HG03280 (cell line): ENCODE results near the gene CAMK1.

Experiments
- ATAC-seq: cut with Tn5 transposase; IDR thresholded peaks from one replicate; pipeline ENCODE4 v1.9.1; 2021; ENCODE audit warnings: mild to moderate bottlenecking, moderate library complexity; ENCODE audit not compliant: unreplicated experiment

Gene CAMK1

DNA sequence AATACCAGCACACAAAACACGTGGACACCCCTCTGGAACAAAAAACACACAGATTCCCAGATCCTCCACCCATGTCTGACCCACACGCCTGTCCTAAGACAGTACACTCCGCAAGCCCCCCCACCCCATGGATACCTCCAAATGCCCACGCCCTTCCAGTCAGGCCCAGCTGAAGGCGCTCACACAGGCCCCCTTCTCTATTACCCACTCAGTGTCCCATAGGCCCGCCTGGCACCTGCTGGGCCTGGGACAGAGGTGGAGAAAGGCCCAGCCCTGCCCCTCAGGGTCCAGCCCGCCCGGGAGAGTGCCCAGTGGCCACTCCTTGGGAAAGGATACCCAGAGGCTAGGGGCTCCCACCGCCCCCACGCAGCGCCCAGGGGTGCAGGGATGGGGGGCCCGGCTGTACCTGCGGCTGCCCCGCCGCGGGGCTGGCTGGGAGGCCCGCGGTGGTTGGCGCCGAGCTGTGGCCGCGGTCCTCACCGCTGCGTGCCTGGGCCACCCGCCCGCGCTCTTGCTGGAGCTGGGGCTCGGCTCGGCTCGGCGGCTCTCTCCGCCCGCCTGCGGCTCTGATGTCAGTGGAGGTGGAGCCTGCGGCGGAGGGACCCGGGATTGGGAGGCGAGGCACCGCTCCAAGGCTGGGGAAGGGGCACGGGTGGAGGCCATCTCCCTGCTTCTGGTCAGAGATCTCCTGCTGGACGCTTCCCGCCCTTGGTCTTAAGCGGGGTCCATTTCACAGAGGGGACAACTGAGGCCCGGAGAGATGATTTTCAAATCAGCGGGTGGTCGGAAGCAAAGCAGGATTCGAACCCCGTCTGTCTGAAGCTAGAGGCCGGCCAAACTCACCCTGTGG, at the start of gene CAMK1:
Gene CAMK1 (minus strand): TSS at position 522 of the 850 bp plus-strand sequence. CDS start 2,198 bp downstream, outside the sequence.
- peak; percentile 76 for ATAC-seq

DNA sequence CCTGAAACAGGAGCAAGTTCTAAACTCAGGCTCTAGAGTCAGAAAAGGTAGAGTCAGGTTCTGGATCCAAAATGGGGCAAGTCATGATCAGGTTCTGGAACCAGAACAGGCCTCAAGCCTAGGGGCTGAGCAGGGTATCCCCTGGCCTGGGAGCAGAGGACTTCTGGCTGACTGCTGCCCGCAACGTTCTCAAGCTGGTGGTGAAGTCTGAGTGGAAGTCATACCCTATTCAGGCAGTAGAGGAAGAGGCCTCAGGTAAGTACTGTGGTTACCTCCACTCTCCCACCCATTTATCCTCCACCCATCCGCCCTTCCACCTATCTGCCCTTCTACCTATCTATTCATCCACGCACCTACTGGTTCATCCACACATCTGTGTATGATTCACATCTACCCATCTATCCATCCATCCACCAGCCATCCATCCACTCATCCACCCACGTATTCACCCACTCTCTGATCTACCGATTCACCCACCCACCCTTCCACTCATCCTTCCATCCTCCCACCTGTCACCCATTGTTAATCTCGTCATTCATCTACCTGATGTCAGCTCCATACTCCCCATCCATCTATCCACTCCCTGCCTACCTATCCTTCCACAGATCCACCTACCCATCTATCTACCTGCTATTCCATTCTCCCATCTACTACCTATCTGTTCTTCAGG, 49.1 kb upstream of the CAMK1 start:
- ATAC-seq: no peak

DNA sequence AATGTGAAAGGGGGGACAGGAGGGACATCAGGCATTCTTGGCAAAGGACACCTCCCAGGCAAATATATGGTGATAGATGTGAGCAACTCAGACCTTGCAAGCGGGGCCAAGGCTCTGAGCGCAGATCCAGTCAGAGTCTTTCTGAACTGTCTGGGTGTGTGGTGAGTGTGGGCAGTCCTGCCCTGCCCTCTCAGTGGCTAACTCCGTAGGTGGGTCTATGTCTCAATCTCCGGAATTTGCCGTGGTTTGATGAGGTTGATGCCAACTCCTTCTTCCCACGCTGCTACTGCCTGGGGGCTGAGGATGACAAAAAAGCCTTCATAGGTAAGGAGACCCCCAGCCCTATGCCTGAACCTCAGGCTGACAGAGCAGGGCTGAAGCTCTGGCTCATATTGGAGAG, 47.7 kb upstream of the CAMK1 start:
- ATAC-seq: no peak

DNA sequence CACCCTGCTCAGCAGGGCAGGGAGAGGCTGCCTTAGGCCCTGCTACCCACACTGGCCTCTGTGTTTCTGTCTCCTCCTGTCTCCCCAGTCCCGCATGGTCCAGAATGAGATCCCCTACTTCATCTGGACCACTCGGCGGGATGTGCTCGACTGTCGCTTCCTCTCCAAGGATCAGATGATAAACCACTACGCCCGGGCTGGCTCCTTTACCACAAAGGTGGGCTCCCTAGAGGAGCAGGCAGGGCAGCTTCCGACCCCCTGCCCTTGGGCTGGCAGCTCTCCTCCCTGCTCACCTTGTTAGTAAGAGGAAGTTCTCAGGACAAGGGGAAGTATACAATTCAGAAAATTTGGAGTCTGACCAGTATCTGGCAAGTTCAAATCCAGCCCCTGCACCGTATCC, 46.2 kb upstream of the CAMK1 start:
- no peak for ATAC-seq

DNA sequence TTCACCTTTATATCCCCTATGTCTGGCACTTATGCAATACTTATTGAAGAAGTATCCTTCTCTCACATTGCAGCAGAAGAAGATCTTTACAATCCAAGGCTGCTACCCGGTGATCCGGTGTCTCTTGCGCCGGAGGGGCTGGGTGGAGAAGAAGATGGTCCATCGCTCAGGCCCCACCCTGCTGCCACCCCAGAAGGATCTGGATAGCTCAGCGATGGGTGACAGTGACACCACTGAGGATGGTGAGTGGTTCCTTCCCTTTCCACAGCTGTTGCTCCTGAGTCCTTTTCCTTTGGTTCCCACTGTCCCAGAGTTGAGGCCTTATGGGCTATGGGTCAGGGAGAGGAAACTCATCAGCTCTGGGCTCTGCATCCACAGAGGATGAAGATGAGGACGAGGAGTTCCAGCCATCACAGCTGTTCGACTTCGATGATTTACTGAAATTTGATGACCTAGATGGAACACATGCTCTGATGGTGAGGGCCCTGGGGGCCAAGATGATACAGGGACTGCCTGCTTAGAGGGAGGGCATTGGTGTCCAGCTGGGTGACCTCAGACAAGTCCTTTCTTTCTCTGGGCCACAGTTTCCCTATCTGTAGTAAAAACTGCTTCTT, 43.2 kb upstream of the CAMK1 start:
- no peak for ATAC-seq

DNA sequence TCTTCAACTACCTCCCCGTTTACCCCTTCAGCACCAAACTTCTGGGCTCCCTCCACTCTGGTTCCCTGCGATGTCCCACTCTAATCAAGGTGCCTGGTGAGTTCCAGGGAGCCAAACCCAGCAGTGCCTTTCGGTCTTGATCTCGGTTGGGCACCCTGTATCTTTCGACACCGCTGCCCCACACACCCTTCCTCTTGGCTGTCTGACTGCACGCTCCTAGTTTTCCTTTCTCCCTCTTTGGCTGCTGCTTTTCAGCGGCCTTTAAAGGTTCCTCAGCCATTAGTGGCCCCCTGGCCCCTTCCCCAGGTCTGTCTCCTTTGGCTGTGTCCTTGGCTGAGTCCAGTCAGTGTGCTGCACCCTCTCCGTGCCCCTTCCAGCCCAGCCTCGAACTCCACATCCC, 41.1 kb upstream of the CAMK1 start:
- no peak for ATAC-seq

DNA sequence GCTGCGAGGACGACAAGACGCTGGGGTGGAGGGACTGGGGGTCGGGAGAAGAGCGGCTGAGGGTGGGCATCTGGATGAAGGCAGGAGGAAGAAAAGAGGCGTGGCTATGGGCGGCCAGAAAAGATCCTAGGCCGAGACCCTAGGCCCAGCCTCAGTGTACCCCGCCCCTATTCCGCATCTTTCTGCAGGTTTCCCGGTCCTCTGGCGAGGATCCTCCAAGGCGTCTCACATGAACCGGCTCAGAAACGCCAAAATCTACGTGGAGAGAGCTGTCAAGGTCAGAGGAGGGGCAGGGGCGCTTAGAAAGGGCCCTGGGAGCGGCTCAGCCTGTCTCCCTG, 40.7 kb upstream of the CAMK1 start:
- ATAC-seq: no peak

DNA sequence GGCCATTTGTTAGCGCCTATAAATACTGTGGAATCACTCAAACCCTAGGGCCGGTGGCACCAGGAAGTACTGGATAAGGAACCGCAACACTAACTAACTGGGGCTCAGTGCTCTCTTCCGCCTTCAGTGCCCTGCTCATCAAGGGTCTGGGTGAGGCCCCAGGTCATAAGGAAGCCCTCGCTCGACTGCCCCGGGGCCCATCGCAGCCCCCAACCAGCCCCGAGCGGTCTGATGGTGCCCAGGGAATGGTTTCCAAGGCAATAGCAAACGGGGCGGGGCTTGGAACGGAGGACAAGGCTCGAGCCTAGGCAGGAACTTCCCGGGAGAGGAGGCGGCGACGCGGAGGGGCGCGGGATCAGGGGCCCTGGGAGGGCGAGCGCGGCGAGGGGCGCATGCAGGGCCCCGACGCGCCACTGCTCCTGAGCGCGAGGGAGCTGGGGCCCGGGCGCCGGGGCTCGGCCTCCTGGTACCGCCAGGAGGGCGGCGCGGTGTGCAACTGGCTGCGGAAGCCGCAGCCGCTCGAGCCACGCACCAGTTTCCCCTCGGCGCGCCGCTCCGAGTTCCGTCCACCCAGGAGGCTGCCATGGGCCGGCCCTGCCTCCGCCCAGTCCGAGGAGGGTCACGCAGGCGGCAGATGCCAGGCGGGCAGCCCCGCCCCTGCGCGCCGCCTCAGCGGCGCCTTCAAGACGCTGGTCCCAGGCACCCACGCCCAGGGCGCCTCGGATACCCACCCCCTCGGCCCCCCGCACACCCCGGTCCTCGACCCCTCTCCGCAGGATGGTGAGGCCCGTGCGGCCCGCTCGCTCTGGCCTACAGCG, 40.1 kb upstream of the CAMK1 start, which contains the start of gene TTLL3:
Gene TTLL3 (plus strand): TSS at position 648 of the 818 bp plus-strand sequence. CDS start 400 bp downstream, outside the sequence.
- ATAC-seq: peak; percentile 43

DNA sequence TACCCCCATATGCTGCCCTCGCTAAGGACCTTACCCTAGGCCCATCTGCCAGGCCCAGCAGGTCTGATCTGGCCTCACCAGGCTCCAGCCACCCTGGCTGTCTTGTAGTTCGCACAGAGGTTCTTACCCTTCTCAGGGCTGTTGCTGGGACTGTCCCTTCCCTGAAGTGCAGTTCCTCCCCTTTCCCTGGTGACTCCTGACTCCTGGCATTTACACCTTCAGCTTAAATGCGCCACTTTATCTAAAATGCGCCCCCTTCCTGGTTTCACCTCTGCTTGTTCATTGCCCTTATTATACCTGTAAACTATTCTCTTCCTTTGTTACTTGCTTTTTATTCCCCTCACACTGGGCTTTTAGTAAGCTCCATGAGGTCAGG, 39.5 kb upstream of the CAMK1 start:
- no peak for ATAC-seq

DNA sequence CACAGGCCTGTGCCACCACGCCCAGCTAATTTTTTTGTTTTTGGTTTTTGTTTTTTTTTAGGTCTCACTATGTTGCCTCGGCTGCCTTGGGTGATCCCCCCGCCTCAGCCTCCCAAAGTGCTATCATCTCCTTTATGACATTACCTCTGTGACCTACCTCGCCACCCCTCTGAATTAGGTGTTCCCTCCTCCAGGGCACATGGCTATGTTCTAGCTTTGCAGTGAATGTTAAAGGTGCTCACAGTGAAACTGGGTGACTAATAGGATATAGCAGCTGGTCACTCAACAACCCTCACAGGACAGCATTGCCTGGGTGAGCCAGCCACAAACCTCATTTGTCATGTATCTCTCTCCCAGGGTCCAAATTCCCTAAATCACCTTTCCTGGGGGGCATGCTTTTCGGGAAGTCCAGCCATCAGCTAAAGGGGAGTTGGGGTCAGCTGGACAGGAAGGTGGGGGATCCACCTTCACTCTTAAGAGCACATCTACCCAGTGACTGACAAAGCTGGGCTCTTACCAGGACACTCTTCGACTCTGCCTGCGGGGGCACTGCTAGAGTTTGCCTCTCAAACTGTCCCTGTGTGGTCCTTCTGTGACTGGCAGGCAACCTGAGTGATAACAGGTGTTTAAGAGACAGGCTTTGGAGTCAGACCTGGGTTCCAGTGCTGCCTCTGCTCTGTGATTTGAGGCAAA, 38.7 kb upstream of the CAMK1 start:
- peak; percentile 54 for ATAC-seq

DNA sequence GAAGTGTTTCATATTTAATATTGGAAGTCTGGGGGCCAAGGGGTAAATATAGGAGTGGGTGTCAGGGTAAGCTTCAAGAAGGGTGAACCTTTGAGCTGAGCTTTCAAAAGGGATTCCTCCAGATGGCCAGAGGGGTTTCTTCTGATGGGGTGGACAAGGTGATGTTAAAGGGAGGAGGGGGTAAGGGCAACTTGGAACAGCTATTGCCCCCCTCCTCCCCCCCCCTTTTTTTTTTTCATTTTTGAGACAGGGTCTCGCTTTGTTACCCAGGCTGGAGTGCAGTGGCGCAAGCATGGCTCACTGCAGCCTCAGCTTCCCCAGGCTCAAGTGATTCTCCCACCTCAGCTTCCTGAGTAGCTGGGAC, 38.2 kb upstream of the CAMK1 start:
- ATAC-seq: no peak

DNA sequence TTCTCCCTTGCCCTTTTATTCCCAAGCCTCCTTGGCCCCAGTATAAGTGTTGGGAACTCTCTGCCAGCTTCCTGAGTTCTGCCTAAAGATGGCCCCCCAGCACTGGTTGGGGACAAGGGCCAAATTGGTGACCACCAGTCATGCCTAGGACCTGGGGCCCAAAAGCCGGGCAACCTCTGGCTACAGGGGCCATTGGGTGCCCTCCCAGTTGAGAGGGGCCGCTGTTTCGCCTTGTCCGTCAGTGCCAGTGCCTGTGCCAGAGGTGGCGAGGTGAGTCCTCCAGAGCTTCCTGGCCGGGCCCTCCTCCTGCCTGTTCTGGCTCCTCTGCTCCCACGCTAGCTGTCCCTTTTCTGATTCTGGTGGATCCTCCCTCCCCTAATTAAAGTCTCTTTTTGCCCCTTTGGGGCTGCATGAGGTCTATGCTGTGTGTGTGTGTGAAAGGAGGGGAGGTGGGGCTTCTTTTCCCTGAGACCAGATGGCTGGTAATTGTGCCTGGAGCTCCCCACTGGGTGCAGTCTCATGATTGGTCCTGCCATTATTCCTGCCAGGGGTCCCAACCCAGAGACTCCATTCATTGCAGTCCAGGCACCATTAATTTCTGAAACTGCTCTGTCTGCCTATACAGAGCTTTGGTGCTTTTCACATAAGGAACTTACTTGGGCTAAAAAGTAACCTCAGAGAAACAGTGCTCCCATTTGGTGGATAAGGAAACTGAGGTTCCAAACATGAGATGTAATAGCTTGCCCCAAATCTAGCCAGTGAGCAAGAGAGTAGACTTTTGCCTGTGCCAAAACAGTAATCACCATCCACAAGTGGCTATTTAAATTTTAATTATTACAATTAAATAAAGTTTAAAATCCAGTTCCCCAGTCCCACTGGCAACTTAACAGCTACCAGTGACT, 37.2 kb upstream of the CAMK1 start:
- no peak for ATAC-seq

DNA sequence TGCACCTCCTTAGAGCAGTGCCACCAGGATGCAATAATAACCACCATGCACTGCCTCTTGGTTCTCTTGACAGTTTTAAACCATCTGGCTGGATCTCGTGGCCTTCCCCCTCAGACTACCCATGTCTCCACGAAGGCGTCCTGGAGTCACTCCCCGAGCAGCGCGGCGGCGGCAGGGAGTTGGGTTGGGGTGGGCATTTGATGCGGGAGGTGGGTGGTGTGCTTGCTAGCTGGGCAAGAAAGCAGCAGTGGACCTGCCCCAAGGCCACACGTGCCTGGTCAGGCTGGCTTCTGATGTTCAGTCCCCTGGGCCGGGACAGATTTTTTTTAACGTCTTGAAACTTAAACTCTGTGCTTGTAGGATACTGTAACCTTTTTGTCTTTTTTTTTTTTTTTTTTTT, 36.4 kb upstream of the CAMK1 start:
- no peak for ATAC-seq

DNA sequence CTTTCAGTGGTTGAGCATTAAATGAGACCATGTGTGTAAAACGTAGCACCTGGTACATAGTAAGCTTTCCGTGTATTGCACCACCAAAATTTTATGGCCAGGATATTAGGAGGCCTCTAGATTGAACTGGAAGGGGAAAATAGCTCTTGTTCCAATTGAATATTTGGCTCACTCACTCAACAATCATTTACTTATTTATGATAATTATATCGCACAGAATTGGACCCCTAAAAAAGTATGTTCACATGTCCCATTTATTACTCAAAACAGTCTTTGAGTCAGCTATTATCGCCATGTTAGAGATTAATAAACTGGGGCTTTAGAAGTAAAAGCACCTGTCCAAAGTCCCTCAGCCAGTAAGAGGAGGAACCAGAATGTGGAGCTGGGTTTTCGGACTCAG, 35.2 kb upstream of the CAMK1 start:
- no peak for ATAC-seq

DNA sequence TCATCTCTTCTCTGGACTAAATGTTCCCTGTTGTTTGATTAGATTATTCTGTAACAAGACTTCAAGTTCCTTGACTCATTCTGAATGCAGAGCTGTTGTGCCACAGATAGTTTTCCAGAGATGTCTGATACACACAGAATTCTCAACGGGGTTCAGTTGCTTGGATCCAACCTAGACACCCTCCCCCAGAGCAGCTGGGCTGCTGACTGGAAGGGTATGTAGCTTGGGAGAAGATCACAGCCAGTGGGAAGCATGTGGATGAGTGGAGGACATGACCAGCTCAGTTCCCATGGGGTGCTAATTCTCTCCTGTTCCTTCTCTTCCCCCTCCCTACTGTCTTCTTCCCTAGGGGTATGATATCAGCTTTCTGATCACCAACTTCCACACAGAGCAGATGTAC, 33.7 kb upstream of the CAMK1 start:
- no peak for ATAC-seq

DNA sequence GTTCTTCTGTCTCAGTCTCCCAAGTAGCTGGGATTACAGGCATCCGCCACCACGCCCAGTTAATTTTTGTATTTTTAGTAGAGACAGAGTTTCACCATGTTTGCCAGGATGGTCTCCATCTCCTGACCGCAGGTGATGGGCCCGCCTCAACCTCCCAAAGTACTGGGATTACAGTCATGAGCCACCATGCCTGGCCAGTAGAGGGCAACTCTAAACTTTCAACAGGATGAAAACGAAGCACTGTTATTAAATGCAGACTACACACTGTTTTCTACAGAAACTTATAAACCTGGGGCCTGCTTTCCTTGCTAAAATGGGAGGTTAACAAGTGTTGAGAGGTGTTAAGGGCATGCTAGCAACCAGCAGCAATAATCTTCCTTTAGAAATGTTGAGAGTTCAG, 30.8 kb upstream of the CAMK1 start:
- no peak for ATAC-seq

DNA sequence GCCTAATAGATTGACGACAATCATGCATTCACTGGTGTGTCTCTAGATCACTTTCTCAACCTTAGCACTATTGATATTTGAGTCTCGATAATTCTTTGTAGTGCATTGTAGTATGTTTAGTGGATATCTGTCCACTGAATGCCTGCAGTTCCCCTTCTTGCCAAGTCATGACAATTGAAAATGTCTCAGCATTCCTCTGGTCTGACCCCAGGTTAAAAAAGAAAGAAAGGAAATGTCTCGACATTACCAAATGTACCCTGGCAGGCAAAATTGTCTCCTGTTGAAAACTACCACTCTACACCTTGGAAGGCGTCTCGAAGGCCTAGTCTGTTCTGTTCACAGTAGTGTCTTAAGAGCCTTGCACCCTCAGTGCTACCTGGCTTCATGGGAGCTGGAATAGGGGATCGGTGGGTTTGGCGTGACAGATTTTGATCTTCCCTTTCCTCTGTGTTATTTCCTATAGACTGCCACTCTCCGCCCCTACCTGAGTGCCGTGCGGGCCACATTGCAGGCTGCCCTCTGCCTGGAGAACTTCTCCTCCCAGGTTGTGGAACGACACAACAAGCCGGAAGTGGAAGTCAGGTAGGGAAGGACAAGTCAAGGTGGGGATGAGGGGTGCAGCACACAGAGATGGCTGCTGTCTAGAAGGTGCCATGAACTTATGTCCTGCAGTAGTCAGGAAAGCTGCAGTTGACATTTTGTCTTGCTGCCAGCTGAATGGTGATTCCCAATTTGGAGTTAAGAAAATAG, 27.6 kb upstream of the CAMK1 start:
- ATAC-seq: no peak

DNA sequence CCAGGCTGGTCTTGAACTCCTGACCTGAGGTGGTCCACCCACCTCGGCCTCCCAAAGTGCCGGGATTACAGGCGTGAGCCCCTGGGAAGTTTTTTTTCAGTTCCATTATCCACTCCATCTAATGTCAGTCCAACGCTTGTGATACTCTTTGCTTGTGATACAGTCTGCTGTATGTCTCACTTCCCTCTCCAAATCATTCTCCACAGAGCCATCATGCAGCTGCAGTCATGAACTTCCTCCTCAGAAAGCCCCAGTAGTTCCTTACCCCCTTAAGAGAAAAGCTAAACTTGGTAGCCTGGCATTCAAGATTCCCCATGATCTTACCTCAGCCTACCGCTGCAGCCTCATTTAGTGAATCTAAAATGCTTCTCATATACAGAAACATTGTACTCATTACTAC, 25.5 kb upstream of the CAMK1 start:
- ATAC-seq: no peak

DNA sequence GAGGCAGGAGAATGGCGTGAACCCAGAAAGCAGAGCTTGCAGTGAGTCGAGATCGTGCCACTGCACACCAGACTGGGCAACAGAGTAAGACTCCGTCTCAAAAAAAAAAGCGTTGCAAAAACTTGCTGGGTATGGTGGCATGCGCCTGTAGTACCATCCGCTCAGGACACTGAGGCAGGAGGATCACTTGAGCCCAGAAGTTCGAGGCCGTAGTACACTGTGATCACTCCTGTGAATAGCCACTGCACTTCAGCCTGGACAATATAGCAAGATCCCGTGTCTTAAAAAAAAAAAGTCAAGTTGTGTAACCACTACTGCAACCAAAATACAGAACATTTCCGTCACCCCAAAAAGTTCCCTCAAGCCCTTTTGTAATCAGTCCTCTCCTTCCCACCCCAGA, 24.7 kb upstream of the CAMK1 start:
- ATAC-seq: no peak
